Activated naive CD8-positive, alpha-beta T cell (primary cell): Measurements from ENCODE around the gene NDUFB3.

Experiments
- H3K27ac Mint-ChIP-seq: one replicate; pipeline ENCODE4 v1.8.0; 2021; ENCODE audit warnings: mixed read lengths
- H3K27me3 Mint-ChIP-seq: one replicate; pipeline ENCODE4 v1.8.0; 2021; ENCODE audit warnings: mixed read lengths
- H3K36me3 Mint-ChIP-seq: one replicate; pipeline ENCODE4 v1.8.0; 2021; ENCODE audit warnings: mixed read lengths
- H3K4me1 Mint-ChIP-seq: one replicate; pipeline ENCODE4 v1.8.0; 2021; ENCODE audit warnings: low read depth, mixed read lengths
- H3K4me3 Mint-ChIP-seq: one replicate; pipeline ENCODE4 v1.8.0; 2021; ENCODE audit warnings: mild to moderate bottlenecking, mixed read lengths
- H3K9me3 Mint-ChIP-seq: one replicate; pipeline ENCODE4 v1.8.0; 2021; ENCODE audit warnings: low read depth, mixed read lengths

NDUFB3 gene

DNA sequence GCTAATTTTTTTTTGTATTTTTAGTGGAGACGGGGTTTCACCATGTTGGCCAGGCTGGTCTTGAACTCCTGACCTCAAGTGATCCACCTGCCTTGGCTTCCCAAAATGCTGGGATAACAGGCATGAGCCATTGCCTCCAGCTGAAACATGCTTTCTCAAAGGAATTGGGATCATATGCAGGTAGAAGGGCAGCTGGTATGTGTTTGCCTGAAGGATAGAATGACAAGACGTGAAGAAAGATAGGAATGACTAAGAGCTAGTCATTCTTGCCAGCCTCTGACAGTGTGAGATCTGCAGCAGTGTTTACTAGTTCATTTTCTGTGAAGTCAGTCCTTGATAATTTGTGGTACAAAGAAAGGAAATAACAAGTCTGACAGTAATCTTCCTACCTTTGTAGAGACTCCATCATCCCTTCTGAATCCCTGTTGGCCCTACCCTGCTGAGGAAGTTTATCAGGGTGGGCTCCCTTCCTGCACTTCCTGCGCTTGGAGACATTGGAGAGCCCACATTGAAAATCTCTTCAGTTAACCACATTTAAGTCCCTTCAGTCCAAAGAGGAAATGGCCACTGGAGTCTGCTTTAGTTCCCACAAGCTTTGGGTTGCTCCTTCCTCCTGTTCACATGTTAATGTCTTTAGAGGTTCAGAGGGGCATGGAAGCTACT lies 58.9 kb downstream of the NDUFB3 start:
- Mint-ChIP-seq H3K36me3 (peaks cover 31% of the 10 kb centered on the region), H3K9me3 (no peaks in the 10 kb centered on the region), H3K27me3 (no peaks in the 10 kb centered on the region), H3K4me1 (peaks cover 68% of the 10 kb centered on the region), H3K4me3 (peak overlapping the region; percentile 92), H3K27ac (peak overlapping the region; percentile 94)

DNA sequence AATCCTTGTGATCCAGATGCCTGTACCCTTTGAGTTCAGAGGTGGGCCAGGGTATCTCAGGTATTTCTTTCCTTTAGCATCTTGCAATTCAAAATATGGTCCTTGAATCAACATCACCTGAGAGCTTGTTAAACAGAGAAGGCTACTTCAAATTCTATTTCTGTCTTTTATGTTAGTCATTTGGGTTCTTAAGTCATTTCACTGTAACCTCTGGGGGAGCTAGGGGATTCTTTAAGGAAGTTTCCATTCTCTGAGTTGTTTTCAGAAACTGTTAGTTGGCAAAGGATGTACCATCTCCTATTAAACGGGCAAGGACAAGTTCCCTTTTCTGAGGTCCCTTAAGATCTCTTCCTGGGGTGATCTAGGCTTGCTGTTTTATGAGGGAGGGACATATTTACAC lies 60.7 kb downstream of the NDUFB3 start:
- H3K27ac Mint-ChIP-seq, result peak overlapping the region; percentile 94
- peaks cover 62% of the 10 kb centered on the region for H3K4me1 Mint-ChIP-seq
- H3K9me3 Mint-ChIP-seq, result no peaks in the 10 kb centered on the region
- H3K27me3 Mint-ChIP-seq, result no peaks in the 10 kb centered on the region
- H3K4me3 Mint-ChIP-seq, result peak overlapping the region; percentile 92
- peaks cover 35% of the 10 kb centered on the region for H3K36me3 Mint-ChIP-seq
